Activated naive CD4-positive, alpha-beta T cell treated with anti-CD3 and anti-CD28 coated beads, Interleukin-2, amount 50 U/mL, for 16 hours (primary cell): ENCODE data around the gene SPATA6.

Experiments
- DNase-seq: peaks from one replicate; pipeline ENCODE4 v3.0.0-alpha.2; 2020

Gene SPATA6

DNA sequence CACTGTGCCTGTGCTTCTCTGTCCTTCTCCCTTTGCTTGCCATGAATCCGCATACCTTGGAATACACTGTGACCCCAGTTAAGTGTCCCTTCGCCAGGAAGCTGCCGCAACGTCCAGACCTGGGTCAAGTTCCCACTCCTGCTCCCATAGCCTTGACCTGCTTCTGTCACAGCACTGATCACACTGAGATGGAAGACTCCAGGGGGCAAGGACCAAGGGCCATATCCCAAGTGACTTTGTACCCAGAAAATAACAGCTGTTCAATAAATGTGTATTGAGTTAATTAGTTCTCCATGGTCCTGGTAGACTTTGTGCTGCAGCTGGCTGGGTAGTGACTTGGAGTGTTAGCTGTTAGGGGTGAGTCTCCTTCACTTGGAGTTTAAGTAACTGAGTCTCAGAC, 223.6 kb downstream of the SPATA6 start:
- no peak for DNase-seq

DNA sequence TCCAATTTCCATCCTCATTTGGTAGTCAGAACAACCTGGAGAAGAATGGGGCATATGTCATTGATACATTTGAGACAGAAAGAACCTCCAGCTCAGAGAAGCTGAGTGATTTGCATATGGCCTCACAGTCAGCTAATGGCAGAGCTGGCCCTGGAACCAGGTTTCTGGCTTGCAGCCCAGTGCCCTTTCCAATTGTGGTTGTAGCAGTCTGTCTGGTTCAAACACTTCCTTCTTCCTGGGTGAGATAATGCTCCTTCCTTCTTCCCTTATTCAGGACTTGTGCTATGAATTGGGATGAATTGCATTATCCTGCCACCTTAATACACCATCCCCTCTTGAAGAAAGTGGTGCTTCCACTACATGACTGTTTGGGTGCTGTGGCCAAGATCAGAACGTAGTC, 225.3 kb downstream of the SPATA6 start:
- DNase-seq: no peak
